ENCODE data around the gene OTOF.

The OTOF gene

GRCh38 chr2:26463244-26464192, 14.4 kb downstream of the OTOF start:
- DNase-seq: no peak

GRCh38 chr2:26462511-26463243, 15.2 kb downstream of the OTOF start:
- no peak for DNase-seq

- DNase-seq: no peak
Observed at GRCh38 chr2:26462100-26462499, 15.8 kb downstream of the OTOF start.

- DNase-seq: no peak
Observed at GRCh38 chr2:26461601-26462023, 16.3 kb downstream of the OTOF start.

GRCh38 chr2:26460613-26461031, 17.3 kb downstream of the OTOF start:
- no peak for DNase-seq

GRCh38 chr2:26459991-26460612, 17.8 kb downstream of the OTOF start:
- no peak for DNase-seq

GRCh38 chr2:26458365-26459042, 19.4 kb downstream of the OTOF start:
- no peak for DNase-seq

- DNase-seq: no peak
Observed at GRCh38 chr2:26457695-26458364, 20.1 kb downstream of the OTOF start.

GRCh38 chr2:26457251-26457666, 20.7 kb downstream of the OTOF start:
- DNase-seq: no peak

GRCh38 chr2:26456440-26457250, 21.3 kb downstream of the OTOF start:
- no peak for DNase-seq

- no peak for DNase-seq
Observed at GRCh38 chr2:26455670-26456439, 22.1 kb downstream of the OTOF start.

GRCh38 chr2:26455037-26455669, 22.8 kb downstream of the OTOF start:
- DNase-seq: no peak

- no peak for DNase-seq
Observed at GRCh38 chr2:26454561-26455001, 23.3 kb downstream of the OTOF start.

- no peak for DNase-seq
Observed at GRCh38 chr2:26453421-26454329, 24.2 kb downstream of the OTOF start.

GRCh38 chr2:26451700-26452099, 26.2 kb downstream of the OTOF start:
- DNase-seq: no peak

- DNase-seq: no peak
Observed at GRCh38 chr2:26450031-26450635, 27.8 kb downstream of the OTOF start.

- DNase-seq: no peak
Observed at GRCh38 chr2:26449278-26450030, 28.5 kb downstream of the OTOF start.

GRCh38 chr2:26448651-26449050, 29.3 kb downstream of the OTOF start:
- no peak for DNase-seq

Measured in NCI-H1048 (cell line).